ENCODE results near the gene LAMC3. TPM values are rescaled to one million over a fixed set of nuclear protein-coding genes. Genes with fewer than 3 reads are reported as not detected.
A peak's percentile ranks its signal among the peaks of the same experiment; 100 is the strongest.
"Not testable (repeated sequence)": the region's sequence is repeated elsewhere in the genome, so short reads cannot be mapped to it uniquely, and the experiment has no call there.

The LAMC3 gene
- total and polyA plus RNA-seq, 9 of the 15 experiments (the other 6 are each of a cell fraction or from before 2014, with no cell fraction given): 0.10 TPM; not detected in 8

DNA sequence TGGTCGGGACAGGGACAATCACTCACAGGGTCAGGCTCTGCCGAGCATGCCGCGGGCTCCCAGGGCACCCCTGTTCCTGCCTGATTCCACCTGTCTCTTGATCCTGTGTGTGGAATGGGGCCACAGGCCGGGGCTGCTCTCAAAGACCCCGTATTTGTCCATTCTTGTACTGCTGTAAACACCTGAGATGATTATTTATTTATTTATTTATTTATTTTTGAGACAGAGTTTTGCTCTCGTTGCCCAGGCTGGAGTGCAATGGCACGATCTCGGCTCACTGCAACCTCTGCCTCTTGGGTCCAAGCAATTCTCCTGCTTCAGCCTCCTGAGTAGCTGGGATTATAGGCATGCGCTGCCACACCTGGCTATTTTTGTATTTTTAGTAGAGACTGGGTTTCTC lies 25.8 kb downstream of the LAMC3 start:
- ATAC-seq; intact Hi-C loops (cut with micrococcal nuclease); DNase-seq (ENCODE audit: extremely low read depth in 1 of 4, low spot score in 3 of 4); H2AFZ ChIP-seq (ENCODE audit: low read depth, low read length); H3K4me2 ChIP-seq (ENCODE audit: insufficient read depth, low read length); H3K4me3 ChIP-seq; H3K27ac ChIP-seq (ENCODE audit: extremely low read depth, low read depth, low read length); H3K79me2 ChIP-seq (ENCODE audit: control insufficient read depth, insufficient read depth, low read length); BruUV-seq (replicated peaks); H3K9me3 ChIP-seq (replicated peaks; ENCODE audit: control insufficient read depth, insufficient read depth, low read depth, low read length); CTCF ChIA-PET (ENCODE audit: low intra/inter-chr PET ratio); FAIRE-seq; H3K36me3 ChIP-seq (ENCODE audit: control insufficient read depth, insufficient read depth, low read length): not testable (repeated sequence)
- Histone ChIP-seq H3K9ac (ENCODE audit: insufficient read depth in 1 of 2, low read depth in 2 of 2, low read length in 2 of 2) (peak overlapping the region in 1 of 2 experiments; percentile 24; a peak in 1 of 4 replicates), H3K4me1 (replicated peaks in 1 of 2; ENCODE audit: control insufficient read depth in 2 of 2, insufficient read depth in 2 of 2, low read length in 2 of 2) (peaks cover 0 to 40% of the 10 kb centered on the region in 2 experiments; a peak in 2 of 5 replicates), H3K27me3 (ENCODE audit: control insufficient read depth in 2 of 2, insufficient read depth in 2 of 2, low read length in 2 of 2) (peaks cover 93 to 100% of the 10 kb centered on the region in 2 experiments), H4K20me1 (replicated peaks; ENCODE audit: control insufficient read depth, insufficient read depth, low read length) (peaks cover 83% of the 10 kb centered on the region), H3K9me1 (ENCODE audit: control insufficient read depth, insufficient read depth, low read length) (peaks cover 18% of the 10 kb centered on the region)
- POLR2A ChIA-PET: interaction anchor here (1.3 to 99.3 kb wide), 11 partner anchors 9 to 69 kb away, joined by 3 to 3336 read pairs (median 8); partner anchors contain the start of genes AIF1L and NUP214
- WGBS (ENCODE audit: insufficient coverage, low coverage, missing lambda C conversion rate): under 1% methylated on average over 10 of the region's 10 CpGs
- in situ Hi-C loops (cut with MboI): loop anchor here (10.0 kb wide), 1 partner anchor 330 kb away; no protein-coding TSS in a partner anchor

DNA sequence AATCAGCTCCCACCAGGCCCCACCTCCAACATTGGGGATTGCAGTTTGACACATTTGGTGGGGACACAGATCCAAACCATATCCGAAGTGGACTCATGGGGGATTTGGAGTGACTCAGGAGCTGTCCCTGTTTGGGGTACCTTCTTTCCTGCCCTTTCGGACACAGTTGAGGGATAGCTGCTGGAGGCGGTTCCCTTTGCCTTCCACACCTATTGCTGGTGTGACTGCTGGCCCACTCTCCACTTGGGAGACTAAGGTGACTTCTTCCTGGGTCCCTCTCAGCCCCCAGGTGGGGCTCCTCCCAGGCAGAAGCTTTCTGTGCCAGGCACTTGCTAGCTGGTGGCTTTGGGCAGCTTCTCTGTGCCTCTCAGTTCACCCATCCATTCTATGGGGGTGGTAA lies 26.6 kb downstream of the LAMC3 start:
- CTCF ChIA-PET (ENCODE audit: low intra/inter-chr PET ratio): interaction anchor here (2.1 kb wide), 1 partner anchor 11 kb away, joined by 4 read pairs; no protein-coding TSS in a partner anchor
- Histone ChIP-seq H3K4me1 (replicated peaks in 1 of 2; ENCODE audit: control insufficient read depth in 2 of 2, insufficient read depth in 2 of 2, low read length in 2 of 2) (peaks cover 0 to 40% of the 10 kb centered on the region in 2 experiments; a peak in 2 of 5 replicates), H3K9me3 (replicated peaks; ENCODE audit: control insufficient read depth, insufficient read depth, low read depth, low read length) (0 out of 2 replicates have a peak, but pooled peaks cover 2% of the 10 kb centered on the region), H3K4me2 (ENCODE audit: insufficient read depth, low read length) (no peak overlapping the region), H3K9ac (ENCODE audit: insufficient read depth in 1 of 2, low read depth in 2 of 2, low read length in 2 of 2) (no peak overlapping the region), H2AFZ (ENCODE audit: low read depth, low read length) (no peak overlapping the region), H3K27ac (ENCODE audit: extremely low read depth, low read depth, low read length) (no peak overlapping the region), H3K4me3 (no peak overlapping the region), H3K36me3 (ENCODE audit: control insufficient read depth, insufficient read depth, low read length) (no peaks in the 10 kb centered on the region), H3K9me1 (ENCODE audit: control insufficient read depth, insufficient read depth, low read length) (peaks cover 18% of the 10 kb centered on the region), H4K20me1 (replicated peaks; ENCODE audit: control insufficient read depth, insufficient read depth, low read length) (peaks cover 77% of the 10 kb centered on the region), H3K27me3 (ENCODE audit: control insufficient read depth in 2 of 2, insufficient read depth in 2 of 2, low read length in 2 of 2) (peaks cover 90 to 98% of the 10 kb centered on the region in 2 experiments), H3K79me2 (ENCODE audit: control insufficient read depth, insufficient read depth, low read length) (no peaks in the 10 kb centered on the region)
- BruUV-seq (replicated peaks): no TSS peak
- POLR2A ChIA-PET: interaction anchor here (0.7 to 99.3 kb wide), 11 partner anchors 8 to 216 kb away, joined by 3 to 3336 read pairs (median 9); partner anchors contain the start of genes AIF1L and NUP214
- intact Hi-C loops (cut with micrococcal nuclease): no loop called here
- ATAC-seq (no peak), FAIRE-seq (no peak), DNase-seq (ENCODE audit: extremely low read depth in 1 of 4, low spot score in 3 of 4) (peak in 1 of 4 experiments; percentile 59)
- in situ Hi-C loops (cut with MboI): loop anchor here (10.0 kb wide), 1 partner anchor 331 kb away; no protein-coding TSS in a partner anchor
- 2% methylated on average over 3 of the region's 3 CpGs for WGBS (ENCODE audit: insufficient coverage, low coverage, missing lambda C conversion rate)
- TF ChIP-seq, protein P1, sequence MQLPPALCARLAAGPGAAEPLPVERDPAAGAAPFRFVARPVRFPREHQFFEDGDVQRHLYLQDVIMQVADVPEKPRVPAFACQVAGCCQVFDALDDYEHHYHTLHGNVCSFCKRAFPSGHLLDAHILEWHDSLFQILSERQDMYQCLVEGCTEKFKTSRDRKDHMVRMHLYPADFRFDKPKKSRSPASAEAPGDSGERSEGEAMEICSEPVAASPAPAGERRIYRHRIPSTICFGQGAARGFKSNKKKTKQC (CRISPR knock-in tag; IDR thresholded peaks at IDR 0.05): no peak
- TF ChIP-seq, protein P2, sequence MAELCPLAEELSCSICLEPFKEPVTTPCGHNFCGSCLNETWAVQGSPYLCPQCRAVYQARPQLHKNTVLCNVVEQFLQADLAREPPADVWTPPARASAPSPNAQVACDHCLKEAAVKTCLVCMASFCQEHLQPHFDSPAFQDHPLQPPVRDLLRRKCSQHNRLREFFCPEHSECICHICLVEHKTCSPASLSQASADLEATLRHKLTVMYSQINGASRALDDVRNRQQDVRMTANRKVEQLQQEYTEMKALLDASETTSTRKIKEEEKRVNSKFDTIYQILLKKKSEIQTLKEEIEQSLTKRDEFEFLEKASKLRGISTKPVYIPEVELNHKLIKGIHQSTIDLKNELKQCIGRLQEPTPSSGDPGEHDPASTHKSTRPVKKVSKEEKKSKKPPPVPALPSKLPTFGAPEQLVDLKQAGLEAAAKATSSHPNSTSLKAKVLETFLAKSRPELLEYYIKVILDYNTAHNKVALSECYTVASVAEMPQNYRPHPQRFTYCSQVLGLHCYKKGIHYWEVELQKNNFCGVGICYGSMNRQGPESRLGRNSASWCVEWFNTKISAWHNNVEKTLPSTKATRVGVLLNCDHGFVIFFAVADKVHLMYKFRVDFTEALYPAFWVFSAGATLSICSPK (IDR thresholded peaks at IDR 0.05; ENCODE audit: borderline replicate concordance): no peak
- TF ChIP-seq, protein P3, sequence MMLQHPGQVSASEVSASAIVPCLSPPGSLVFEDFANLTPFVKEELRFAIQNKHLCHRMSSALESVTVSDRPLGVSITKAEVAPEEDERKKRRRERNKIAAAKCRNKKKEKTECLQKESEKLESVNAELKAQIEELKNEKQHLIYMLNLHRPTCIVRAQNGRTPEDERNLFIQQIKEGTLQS (IDR thresholded peaks at IDR 0.05): no peak
- TF ChIP-seq, protein P3 (CRISPR knock-in tag; conservative IDR thresholded peaks at IDR 0.05): peak; percentile 28; the same call in 1 of the 2 replicates
- TF ChIP-seq SP2 (IDR thresholded peaks at IDR 0.05; ENCODE audit: extremely low read depth, low read depth, low read length, poor library complexity, severe bottlenecking): no peak
- TF ChIP-seq, protein P4, sequence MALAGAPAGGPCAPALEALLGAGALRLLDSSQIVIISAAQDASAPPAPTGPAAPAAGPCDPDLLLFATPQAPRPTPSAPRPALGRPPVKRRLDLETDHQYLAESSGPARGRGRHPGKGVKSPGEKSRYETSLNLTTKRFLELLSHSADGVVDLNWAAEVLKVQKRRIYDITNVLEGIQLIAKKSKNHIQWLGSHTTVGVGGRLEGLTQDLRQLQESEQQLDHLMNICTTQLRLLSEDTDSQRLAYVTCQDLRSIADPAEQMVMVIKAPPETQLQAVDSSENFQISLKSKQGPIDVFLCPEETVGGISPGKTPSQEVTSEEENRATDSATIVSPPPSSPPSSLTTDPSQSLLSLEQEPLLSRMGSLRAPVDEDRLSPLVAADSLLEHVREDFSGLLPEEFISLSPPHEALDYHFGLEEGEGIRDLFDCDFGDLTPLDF (CRISPR knock-in tag; IDR thresholded peaks at IDR 0.05): peak; percentile 53; the same call in 1 of the 2 replicates

Measured in K562 (cell line).